Ascending aorta (tissue), 2 donors: ENCODE results near the gene SCML2. TPM values are rescaled to one million over a fixed set of nuclear protein-coding genes. Genes with fewer than 3 reads are reported as not detected.
"Not testable (repeated sequence)": the region's sequence is repeated elsewhere in the genome, so short reads cannot be mapped to it uniquely, and the experiment has no call there.

Experiments used
- DNase-seq, 2 donors: peaks; one replicate each; pipeline ENCODE4 v3.0.0-alpha.2; 2019; ENCODE audit warnings: low spot score in 2 of 2
- H3K27ac ChIP-seq, 2 donors: fragments of 200-600 bp; sonication (generic); one replicate each; pipeline ENCODE4 v1.5.1; 2016 to 2017; ENCODE audit warnings: mild to moderate bottlenecking in 1 of 2
- H3K27me3 ChIP-seq: fragments of 200-600 bp; sonication (generic); one replicate; pipeline ENCODE4 v1.5.1; 2017
- H3K36me3 ChIP-seq, 2 donors: fragments of 200-600 bp; sonication (generic); one replicate each; pipeline ENCODE4 v1.5.1; 2016
- H3K4me1 ChIP-seq, 2 donors: fragments of 200-600 bp; sonication (generic); one replicate each; pipeline ENCODE4 v1.5.1; 2016 to 2017; ENCODE audit warnings: mild to moderate bottlenecking in 1 of 2
- H3K4me3 ChIP-seq, 2 donors: fragments of 200-600 bp; sonication (generic); one replicate each; pipeline ENCODE4 v1.5.1; 2016 to 2017; ENCODE audit warnings: mild to moderate bottlenecking in 1 of 2
- H3K9me3 ChIP-seq, 2 donors: fragments of 200-600 bp; sonication (generic); one replicate each; pipeline ENCODE4 v1.5.1; 2016
- CTCF ChIP-seq, 3 experiments: fragments of 200-600 bp in 2 of 3; fragments of 450-650 bp in 1 of 3; sonication (generic) in 2 of 3; IDR thresholded peaks; one replicate each; pipeline ENCODE4 v1.5.1; 2016 to 2019; ENCODE audit warnings: antibody characterized with exemption in 3 of 3, mild to moderate bottlenecking in 1 of 3, moderate library complexity in 1 of 3
- intact Hi-C: fragments of 100-400 bp; cut with DNase I; formaldehyde crosslinking; loops from one replicate; pipeline ENCODE4 v1.15.1; 2023
- total RNA-seq: library from RNA; depleted of rRNA; stranded (reverse); fragments of >200 nt; gene quantifications from one replicate; pipeline ENCODE4 v1.1.0, GENCODE V29; 2016

Gene SCML2
- total RNA-seq, 1 donor from 2014 or later: 0.64 TPM

GRCh38 chrX:18271309-18271708 lies 83.2 kb downstream of the SCML2 start:
- Histone ChIP-seq H3K9me3 (peaks cover 0 to 7% of the 10 kb centered on the region in 2 donors), H3K36me3 (no peaks in the 10 kb centered on the region), H3K4me1 (no peaks in the 10 kb centered on the region), H3K4me3 (no peak overlapping the region), H3K27me3 (no peaks in the 10 kb centered on the region), H3K27ac (no peak overlapping the region)
- TF ChIP-seq CTCF (IDR thresholded peaks at IDR 0.05): no peak
- intact Hi-C loops: no loop called here
- no peak for DNase-seq

GRCh38 chrX:18255059-18255458 lies 99.4 kb downstream of the SCML2 start:
- no peak for TF ChIP-seq CTCF (IDR thresholded peaks at IDR 0.05)
- Histone ChIP-seq H3K27ac (no peak overlapping the region), H3K4me1 (no peaks in the 10 kb centered on the region), H3K4me3 (no peak overlapping the region), H3K27me3 (no peaks in the 10 kb centered on the region), H3K36me3 (no peaks in the 10 kb centered on the region), H3K9me3 (no peaks in the 10 kb centered on the region)
- DNase-seq: no peak
- intact Hi-C loops: loop anchor here (10.0 kb wide), 1 partner anchor 60 kb away; no protein-coding TSS in a partner anchor

GRCh38 chrX:18252644-18253359 lies 101.7 kb downstream of the SCML2 start:
- H3K27ac ChIP-seq: no peak overlapping the region
- intact Hi-C loops: loop anchor here (10.0 kb wide), 1 partner anchor 62 kb away; no protein-coding TSS in a partner anchor

GRCh38 chrX:18229646-18230045 lies 124.8 kb downstream of the SCML2 start:
- intact Hi-C loops, DNase-seq, H3K27ac ChIP-seq, H3K36me3 ChIP-seq, H3K4me3 ChIP-seq, H3K27me3 ChIP-seq, H3K9me3 ChIP-seq, H3K4me1 ChIP-seq: not testable (repeated sequence)

More at GRCh38 chrX:18252644-18253359, 101.7 kb downstream of the SCML2 start:
- Histone ChIP-seq H3K27me3 (no peaks in the 10 kb centered on the region), H3K36me3 (no peaks in the 10 kb centered on the region), H3K4me3 (no peak overlapping the region), H3K4me1 (no peaks in the 10 kb centered on the region), H3K9me3 (no peaks in the 10 kb centered on the region)
- TF ChIP-seq CTCF (IDR thresholded peaks at IDR 0.05): no peak
- DNase-seq: no peak

- Histone ChIP-seq H3K27ac (no peak overlapping the region), H3K36me3 (no peaks in the 10 kb centered on the region), H3K9me3 (no peaks in the 10 kb centered on the region), H3K4me3 (no peak overlapping the region), H3K27me3 (no peaks in the 10 kb centered on the region), H3K4me1 (no peaks in the 10 kb centered on the region)
- no peak for TF ChIP-seq CTCF (IDR thresholded peaks at IDR 0.05)
- intact Hi-C loops: no loop called here
- DNase-seq: no peak
These were observed 126.4 kb downstream of the SCML2 start for GRCh38 chrX:18228069-18228468.

- Histone ChIP-seq H3K4me3 (no peak overlapping the region), H3K9me3 (no peaks in the 10 kb centered on the region), H3K27me3 (no peaks in the 10 kb centered on the region), H3K36me3 (no peaks in the 10 kb centered on the region), H3K4me1 (no peaks in the 10 kb centered on the region), H3K27ac (no peak overlapping the region)
- TF ChIP-seq CTCF (IDR thresholded peaks at IDR 0.05): no peak
- intact Hi-C loops: no loop called here
- DNase-seq: no peak
These were observed 127.0 kb downstream of the SCML2 start for GRCh38 chrX:18227458-18227857.
